NB4 (cell line): ENCODE results near the gene RELL1.

Experiments
- DNase-seq: peaks from one replicate; pipeline ENCODE4 v3.0.0; 2010; ENCODE audit warnings: low read depth
- H3K4me3 ChIP-seq: one replicate; pipeline ENCODE4 v1.5.1; 2011; ENCODE audit warnings: mild to moderate bottlenecking, low read depth, low read length, moderate library complexity
- MAX ChIP-seq: IDR thresholded peaks from 2 replicates; pipeline ENCODE4 v1.6.1; 2011; ENCODE audit warnings: low read depth, low read length
- MYC ChIP-seq: IDR thresholded peaks from 2 replicates; pipeline ENCODE4 v1.6.1; 2011; ENCODE audit warnings: low read depth, low read length
- POLR2A ChIP-seq: IDR thresholded peaks from 2 replicates; pipeline ENCODE4 v1.6.1; 2011; ENCODE audit warnings: mild to moderate bottlenecking; ENCODE audit not compliant: insufficient read length; ENCODE audit errors: extremely low read depth
- TF ChIP-seq, protein P1 (sequence below): IDR thresholded peaks from one replicate; pipeline ENCODE4 v1.5.1; 2012; ENCODE audit warnings: low read depth, low read length

Gene RELL1

GRCh38 chr4:37629713-37630112, 56.5 kb downstream of the RELL1 start:
- no peak for DNase-seq
- H3K4me3 ChIP-seq = no peak overlapping the region
- TF ChIP-seq MAX = no peak
- no peak for TF ChIP-seq MYC
- TF ChIP-seq, protein P1, sequence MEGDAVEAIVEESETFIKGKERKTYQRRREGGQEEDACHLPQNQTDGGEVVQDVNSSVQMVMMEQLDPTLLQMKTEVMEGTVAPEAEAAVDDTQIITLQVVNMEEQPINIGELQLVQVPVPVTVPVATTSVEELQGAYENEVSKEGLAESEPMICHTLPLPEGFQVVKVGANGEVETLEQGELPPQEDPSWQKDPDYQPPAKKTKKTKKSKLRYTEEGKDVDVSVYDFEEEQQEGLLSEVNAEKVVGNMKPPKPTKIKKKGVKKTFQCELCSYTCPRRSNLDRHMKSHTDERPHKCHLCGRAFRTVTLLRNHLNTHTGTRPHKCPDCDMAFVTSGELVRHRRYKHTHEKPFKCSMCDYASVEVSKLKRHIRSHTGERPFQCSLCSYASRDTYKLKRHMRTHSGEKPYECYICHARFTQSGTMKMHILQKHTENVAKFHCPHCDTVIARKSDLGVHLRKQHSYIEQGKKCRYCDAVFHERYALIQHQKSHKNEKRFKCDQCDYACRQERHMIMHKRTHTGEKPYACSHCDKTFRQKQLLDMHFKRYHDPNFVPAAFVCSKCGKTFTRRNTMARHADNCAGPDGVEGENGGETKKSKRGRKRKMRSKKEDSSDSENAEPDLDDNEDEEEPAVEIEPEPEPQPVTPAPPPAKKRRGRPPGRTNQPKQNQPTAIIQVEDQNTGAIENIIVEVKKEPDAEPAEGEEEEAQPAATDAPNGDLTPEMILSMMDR = no peak
- TF ChIP-seq POLR2A = no peak

DNA sequence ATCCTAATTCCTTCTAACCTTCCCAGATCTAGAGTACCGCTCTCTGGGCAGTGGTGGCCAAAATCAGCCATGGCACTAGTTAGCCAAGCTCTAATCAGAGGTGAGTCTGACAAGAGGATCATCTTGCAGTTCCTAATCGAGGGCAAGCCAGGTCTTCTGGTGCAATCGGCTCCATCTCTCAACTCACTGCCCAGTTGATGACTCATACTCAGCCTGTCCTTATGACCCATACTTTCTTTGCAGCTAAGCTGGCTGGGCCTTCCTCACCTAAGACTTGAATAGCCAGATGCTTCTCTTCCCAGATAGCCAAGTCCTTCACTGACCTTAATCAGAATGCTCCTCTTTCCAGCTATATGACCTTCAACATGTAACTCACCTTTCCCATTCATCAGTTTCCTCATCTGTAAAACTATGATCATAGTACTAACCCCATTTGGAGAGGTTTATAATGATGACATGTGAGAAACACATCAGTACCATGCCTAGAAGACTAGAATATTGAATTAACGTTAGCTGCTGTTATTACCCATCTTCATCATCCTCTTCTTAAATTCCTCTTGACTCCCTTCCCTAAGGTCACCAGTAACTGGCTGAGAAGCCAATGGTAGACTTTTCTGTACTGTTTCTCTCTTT, 57.1 kb downstream of the RELL1 start:
- TF ChIP-seq MAX (no peak), MYC (no peak), POLR2A (no peak)
- TF ChIP-seq, protein P1 = no peak
- H3K4me3 ChIP-seq = no peak overlapping the region
- DNase-seq = peak; percentile 58

DNA sequence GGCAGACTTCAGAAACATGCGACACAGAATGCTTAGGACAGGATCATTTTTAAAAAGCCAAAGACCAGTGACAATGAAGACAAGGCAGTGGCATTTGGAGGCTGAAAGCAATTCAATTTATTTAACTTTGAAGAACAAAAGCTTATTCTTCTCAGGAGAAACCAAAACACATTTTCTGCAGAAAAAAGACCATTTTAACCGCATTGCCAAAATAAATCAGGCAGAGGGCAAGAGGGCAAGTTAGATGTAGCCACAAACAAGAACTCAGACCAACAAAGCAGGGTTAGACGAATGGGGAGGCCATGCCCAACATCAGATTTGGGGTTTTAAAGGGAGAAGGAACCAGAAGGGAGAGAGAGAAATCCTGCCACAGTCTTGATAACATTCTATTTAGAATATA, 58.9 kb downstream of the RELL1 start:
- DNase-seq = no peak
- H3K4me3 ChIP-seq = no peak overlapping the region
- TF ChIP-seq MAX = no peak
- TF ChIP-seq, protein P1 = no peak
- no peak for TF ChIP-seq MYC
- no peak for TF ChIP-seq POLR2A

DNA sequence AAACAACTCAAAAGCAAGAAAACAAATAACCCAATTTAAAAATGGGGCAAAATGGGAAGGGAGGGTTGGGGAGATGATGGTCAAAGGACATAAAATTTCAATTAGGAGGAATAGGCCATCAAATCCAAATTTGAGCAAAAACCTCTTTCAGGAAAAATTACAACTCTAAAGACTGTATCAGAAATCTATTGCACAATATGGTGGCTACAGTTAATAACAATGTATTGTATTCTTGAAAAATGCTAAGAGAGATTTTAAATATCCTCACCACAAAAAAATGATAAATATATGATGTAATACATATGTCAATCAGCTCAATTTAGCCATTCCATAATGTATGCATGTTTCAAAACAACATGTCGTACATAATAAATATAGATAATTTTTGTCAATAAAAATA, 60.7 kb downstream of the RELL1 start:
- TF ChIP-seq MYC (no peak), MAX (no peak), POLR2A (no peak)
- TF ChIP-seq, protein P1 = no peak
- DNase-seq = no peak
- H3K4me3 ChIP-seq = no peak overlapping the region

GRCh38 chr4:37623940-37624339, 62.2 kb downstream of the RELL1 start:
- TF ChIP-seq, protein P1 = no peak
- TF ChIP-seq MYC (no peak), MAX (no peak)
- H3K4me3 ChIP-seq = no peak overlapping the region
- no peak for DNase-seq

- no peak for DNase-seq
- TF ChIP-seq MAX (no peak), POLR2A (no peak), MYC (no peak)
- TF ChIP-seq, protein P1 = no peak
- H3K4me3 ChIP-seq = no peak overlapping the region
Measured at GRCh38 chr4:37623125-37623524, 63.1 kb downstream of the RELL1 start.
